AG04450 (cell line): ENCODE data around the gene DLGAP4. TPM values are rescaled to one million over a fixed set of nuclear protein-coding genes. Genes with fewer than 3 reads are reported as not detected.
A peak's percentile ranks its signal among the peaks of the same experiment; 100 is the strongest.

Source experiments
- CTCF ChIA-PET: fragments of 300-600, 350-600 bp; formaldehyde crosslinking; extraction: SDS; loops from one replicate; lab custom pipeline; 2022; ENCODE audit warnings: antibody characterized with exemption, inconsistent platforms; lab: Charles Lee
- POLR2A ChIA-PET: fragments of 350-600 bp; formaldehyde crosslinking; extraction: SDS; loops from one replicate; lab custom pipeline; 2021; ENCODE audit warnings: antibody characterized with exemption, inconsistent platforms; lab: Yijun Ruan, JAX
- DNase-seq: peaks from one replicate; pipeline ENCODE4 v3.0.0-alpha.2; 2011; ENCODE audit warnings: low read depth, low spot score
- H3K27ac ChIP-seq: one replicate; pipeline ENCODE4 v1.5.1; 2012; ENCODE audit warnings: low read depth, low read length, control low read depth
- H3K27me3 ChIP-seq: one replicate; pipeline ENCODE4 v1.6.0; 2012; ENCODE audit warnings: low read length; ENCODE audit not compliant: control insufficient read depth, insufficient read depth
- H3K4me3 ChIP-seq: 2 replicates; pipeline ENCODE4 v1.5.1; 2011; ENCODE audit warnings: mild to moderate bottlenecking, low read depth, low read length, control low read depth
- H3K9me3 ChIP-seq: 2 replicates; pipeline ENCODE4 v1.5.1; 2012; ENCODE audit warnings: low read length; ENCODE audit not compliant: control insufficient read depth, insufficient read depth
- CTCF ChIP-seq: IDR thresholded peaks from 2 replicates; pipeline ENCODE4 v1.5.1; 2011; ENCODE audit warnings: low read depth, low read length, control low read depth, inconsistent platforms
- polyA plus RNA-seq: library from polyadenylated mRNA; depleted of rRNA; stranded (reverse); fragments of >200 nt; gene quantifications from 2 replicates; pipeline ENCODE4 v1.2.3, GENCODE V29; 2011

DLGAP4 gene
- polyA plus RNA-seq, 1 experiment: 17.7 TPM

- CTCF ChIA-PET: no interaction called here
These were observed 35.3 kb downstream of the DLGAP4 start for GRCh38 chr20:36341331-36342020.

GRCh38 chr20:36342331-36343120, 36.4 kb downstream of the DLGAP4 start:
- Histone ChIP-seq H3K9me3 (no peaks in the 10 kb centered on the region), H3K27me3 (peaks cover 7% of the 10 kb centered on the region), H3K27ac (no peak overlapping the region), H3K4me3 (no peak overlapping the region)
- TF ChIP-seq CTCF: no peak
- POLR2A ChIA-PET: no interaction called here
- DNase-seq: no peak
- CTCF ChIA-PET: no interaction called here

More at GRCh38 chr20:36341331-36342020, 35.3 kb downstream of the DLGAP4 start:
- no peak for DNase-seq
- Histone ChIP-seq H3K9me3 (no peaks in the 10 kb centered on the region; the same call in 1 of the 2 replicates), H3K27ac (peak overlapping the region; percentile 21), H3K27me3 (peaks cover 6% of the 10 kb centered on the region), H3K4me3 (no peak overlapping the region)
- POLR2A ChIA-PET: no interaction called here
- TF ChIP-seq CTCF: no peak

GRCh38 chr20:36343641-36344040, 37.5 kb downstream of the DLGAP4 start:
- no peak for TF ChIP-seq CTCF
- Histone ChIP-seq H3K27ac (no peak overlapping the region), H3K9me3 (no peaks in the 10 kb centered on the region), H3K4me3 (no peak overlapping the region), H3K27me3 (peaks cover 7% of the 10 kb centered on the region)
- no peak for DNase-seq
- ChIA-PET CTCF (no interaction called here), POLR2A (no interaction called here)

- Histone ChIP-seq H3K9me3 (no peaks in the 10 kb centered on the region), H3K4me3 (no peak overlapping the region), H3K27ac (no peak overlapping the region), H3K27me3 (peaks cover 6% of the 10 kb centered on the region)
- peak; percentile 6 for DNase-seq
- CTCF ChIA-PET: no interaction called here
- no peak for TF ChIP-seq CTCF
- POLR2A ChIA-PET: no interaction called here
These were observed 38.5 kb downstream of the DLGAP4 start for GRCh38 chr20:36344517-36345132.

GRCh38 chr20:36346256-36346655, 40.1 kb downstream of the DLGAP4 start:
- no peak overlapping the region for H3K27ac ChIP-seq
- no peak for TF ChIP-seq CTCF
- POLR2A ChIA-PET: no interaction called here

More at GRCh38 chr20:36346256-36346655, 40.1 kb downstream of the DLGAP4 start:
- CTCF ChIA-PET: no interaction called here
- no peak for DNase-seq
- no peak overlapping the region for H3K4me3 ChIP-seq
- no peaks in the 10 kb centered on the region for H3K9me3 ChIP-seq
- peaks cover 2% of the 10 kb centered on the region for H3K27me3 ChIP-seq
